HG02763 (cell line): ENCODE data around the gene ADGRA1.
"Not testable (repeated sequence)": the region's sequence is repeated elsewhere in the genome, so short reads cannot be mapped to it uniquely, and the experiment has no call there.

Experiments
- ATAC-seq: cut with Tn5 transposase; IDR thresholded peaks from one replicate; pipeline ENCODE4 v1.9.1; 2021; ENCODE audit warnings: mild to moderate bottlenecking, moderate library complexity; ENCODE audit not compliant: unreplicated experiment

ADGRA1 gene

DNA sequence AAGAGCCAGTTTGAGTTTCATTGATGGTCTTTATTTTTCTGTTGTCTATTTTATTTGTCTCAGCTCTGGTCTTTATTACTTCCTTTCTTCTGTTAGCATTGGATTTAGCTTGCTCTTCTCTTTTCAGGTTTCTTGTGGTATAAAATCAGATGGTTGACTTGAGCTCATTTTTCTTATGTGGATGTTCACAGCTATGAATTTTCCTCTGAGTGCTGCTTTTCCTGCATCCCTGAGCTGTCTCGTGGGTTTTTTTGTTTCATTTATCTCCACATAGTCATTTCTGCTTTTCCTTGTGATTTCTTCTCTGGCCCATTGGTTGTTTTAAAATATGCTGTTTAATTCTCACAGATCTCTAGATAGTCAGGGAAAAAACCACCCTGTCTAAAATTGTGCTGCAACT, 19.7 kb downstream of the ADGRA1 start:
- ATAC-seq, result no peak

DNA sequence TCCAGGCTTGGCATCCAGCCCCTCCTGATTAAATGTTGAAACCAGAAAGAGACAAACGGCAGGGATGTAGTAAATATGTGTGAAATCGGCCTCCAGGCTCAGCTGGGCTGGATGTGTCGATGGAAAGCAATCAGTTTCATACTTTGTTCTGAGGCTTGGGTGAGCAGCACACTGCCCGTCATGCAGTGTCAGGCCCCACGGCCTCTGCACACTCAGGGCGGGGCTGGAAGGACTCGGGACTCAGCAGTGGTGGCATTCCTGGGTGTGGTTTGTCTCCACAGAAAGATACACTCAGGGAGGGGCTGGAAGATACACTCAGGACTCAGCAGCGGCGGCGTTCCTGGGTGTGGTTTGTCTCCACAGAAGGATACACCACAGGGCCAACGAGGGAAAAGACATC, 22.0 kb downstream of the ADGRA1 start:
- ATAC-seq, result no peak

DNA sequence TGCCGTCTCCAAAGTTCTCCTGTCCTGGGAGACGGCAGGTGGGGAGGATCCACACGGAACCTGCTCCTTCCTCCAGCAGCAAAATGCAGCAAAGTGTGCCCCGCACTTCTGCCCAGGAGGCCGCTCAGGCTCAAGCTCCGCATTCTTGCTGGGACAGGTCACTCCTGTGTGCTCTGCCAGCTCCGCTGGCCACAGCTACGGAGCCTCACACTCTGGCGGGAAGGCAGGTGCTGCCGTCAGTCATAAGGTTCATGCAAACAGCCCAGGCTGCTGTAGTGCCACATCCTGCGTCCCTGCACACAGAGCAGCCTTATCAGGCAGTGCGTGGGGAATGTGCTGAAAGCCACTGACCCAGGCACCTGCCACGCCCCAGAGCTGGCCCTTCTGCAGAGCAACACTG, 22.4 kb downstream of the ADGRA1 start:
- ATAC-seq, result no peak

DNA sequence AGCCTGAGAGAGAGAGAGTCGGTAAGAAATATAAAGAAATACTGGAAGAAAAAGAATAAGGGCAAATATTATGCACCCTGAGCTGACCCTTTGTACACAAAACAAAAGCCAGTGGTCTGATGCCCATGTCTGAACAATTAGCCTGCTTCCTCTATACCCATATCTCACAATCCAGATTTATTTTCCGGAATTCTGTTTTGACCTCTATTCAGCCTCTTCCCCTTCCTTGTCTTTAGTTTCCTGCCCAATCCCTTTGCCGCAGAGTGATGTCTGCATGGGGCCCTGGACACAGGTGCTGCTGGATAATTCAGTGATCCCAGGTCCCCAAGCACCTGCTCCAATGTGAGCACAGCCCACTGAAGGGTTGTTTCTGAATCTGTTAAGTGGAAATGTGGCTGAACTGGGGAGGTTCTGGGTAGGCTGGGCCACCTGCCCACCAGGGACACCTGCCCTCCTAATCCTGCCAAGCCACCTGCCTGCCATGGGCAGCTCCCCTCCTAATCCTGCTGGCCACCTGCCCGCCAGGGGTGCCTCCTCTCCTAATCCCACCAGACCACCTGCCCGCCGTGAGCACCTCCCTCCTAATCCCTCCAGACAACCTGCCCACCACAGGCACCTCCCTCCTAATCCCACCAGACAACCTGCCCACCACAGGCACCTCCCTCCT, 23.0 kb downstream of the ADGRA1 start:
- no peak for ATAC-seq

DNA sequence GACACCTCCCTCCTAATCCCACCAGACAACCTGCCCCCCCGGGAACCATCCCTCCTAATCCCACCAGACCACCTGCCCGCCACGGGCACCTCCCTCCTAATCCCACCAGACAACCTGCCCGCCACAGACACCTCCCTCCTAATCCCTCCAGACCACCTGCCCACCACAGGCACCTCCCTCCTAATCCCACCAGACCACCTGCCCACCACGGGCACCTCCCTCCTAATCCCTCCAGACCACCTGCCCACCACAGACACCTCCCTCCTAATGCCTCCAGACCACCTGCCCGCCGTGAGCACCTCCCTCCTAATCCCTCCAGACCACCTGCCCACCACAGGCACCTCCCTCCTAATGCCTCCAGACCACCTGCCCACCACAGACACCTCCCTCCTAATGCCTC, 23.9 kb downstream of the ADGRA1 start:
- ATAC-seq, result not testable (repeated sequence)

DNA sequence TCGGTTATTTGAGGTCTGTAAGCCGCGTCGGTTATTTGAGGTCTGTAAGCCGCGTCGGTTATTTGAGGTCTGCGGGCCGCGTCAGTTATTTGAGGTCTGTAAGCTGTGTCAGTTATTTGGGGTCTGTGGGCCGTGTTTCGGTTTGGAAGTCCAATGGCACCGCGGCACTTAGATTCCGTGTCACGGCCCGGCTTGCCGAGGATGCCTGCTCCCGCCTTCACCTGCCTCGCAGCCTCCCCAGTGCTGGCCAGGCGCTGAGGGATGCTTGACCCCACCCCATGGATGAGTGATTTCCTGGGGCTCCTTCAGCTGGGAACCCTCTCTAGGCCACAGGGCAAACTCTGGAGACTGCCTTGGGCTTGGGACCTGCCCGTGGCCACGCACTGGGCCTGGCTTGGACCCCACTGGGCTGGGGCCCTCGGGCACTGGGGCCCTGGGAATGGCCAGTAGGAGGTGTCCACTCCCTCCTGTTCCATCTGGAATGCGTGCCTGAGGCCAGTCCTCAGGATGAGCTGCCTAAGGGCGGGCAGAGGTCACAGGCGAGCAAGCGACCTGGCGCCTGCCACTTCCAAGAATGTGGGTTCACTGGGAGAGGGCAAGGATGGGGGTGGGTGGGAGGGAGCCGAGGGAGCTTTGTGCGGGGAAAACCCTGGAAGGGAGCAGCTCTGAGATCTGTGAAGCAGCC, 25.6 kb downstream of the ADGRA1 start:
- ATAC-seq, result no peak

DNA sequence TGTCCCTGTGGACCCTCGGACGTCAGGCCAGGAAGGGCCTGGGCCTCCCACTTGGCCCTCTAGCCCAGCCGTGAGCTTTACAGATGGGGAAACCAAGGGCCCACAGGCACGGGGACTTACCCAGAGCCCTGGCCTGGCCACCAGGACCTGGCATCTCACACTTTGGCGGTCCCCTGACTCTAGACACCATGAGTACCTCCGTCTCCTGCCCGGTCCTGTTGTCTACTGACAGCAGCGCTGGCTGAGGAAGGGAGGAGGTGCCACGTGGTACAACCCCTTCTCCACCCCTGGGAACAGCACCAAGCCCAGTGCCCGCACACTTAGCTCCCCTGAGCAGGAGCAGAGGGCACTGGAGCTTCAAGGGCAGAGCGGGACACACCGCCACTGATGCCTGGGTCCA, 26.1 kb downstream of the ADGRA1 start:
- no peak for ATAC-seq

DNA sequence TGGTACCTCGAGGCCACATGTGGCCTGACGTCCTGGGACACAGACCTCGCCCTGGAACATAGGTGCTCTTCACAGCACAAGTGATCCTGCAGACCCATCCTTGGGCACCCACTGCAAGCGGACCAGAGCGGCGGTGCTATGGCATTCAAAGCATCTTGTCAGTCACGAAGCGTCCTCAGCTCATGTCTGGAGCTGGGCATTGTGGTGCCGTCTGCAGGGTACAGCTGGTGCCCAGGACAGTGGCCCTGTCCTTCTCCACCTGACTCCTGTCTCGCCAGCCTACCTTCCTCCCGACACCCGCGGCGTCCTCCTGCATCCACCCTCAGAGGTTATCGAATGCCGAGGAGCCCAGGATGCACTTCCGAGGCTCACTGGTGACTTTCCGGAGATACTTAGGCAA, 26.5 kb downstream of the ADGRA1 start:
- no peak for ATAC-seq

DNA sequence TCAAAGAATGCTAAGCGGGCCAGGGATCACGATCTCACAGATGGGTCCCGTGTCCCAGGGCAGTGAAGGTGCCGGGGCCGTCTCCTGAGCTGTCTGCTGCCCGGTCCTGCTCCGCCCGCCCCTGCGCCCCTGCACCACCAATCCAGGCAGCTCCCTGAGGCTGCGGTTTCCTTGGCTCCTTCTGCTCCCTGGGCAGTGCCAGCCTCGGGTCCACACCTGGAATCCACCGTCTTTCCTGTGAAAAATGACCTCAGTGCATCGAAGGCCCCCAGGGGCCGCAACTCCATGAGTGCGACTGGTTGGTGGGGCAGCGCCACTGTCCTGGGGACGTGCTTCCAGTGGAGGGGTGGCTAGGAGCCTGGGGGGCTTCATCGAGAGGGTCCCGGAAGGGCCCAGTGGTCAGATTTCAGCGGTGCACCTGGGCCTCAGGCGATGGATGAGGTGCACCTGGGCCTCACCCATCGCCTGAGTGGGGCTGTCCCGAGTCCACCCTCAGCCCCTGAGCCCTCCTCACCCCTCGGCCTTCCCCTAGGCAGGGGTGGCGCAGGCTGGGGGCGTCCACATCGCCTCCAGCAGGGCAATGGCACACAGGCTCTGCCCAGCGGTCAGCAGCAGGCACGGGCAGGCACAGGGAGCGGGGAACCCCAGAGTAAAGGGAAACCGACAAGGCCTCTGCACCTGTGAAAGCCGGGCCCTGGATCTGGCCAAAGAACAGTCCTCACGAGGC, 27.2 kb downstream of the ADGRA1 start:
- no peak for ATAC-seq

DNA sequence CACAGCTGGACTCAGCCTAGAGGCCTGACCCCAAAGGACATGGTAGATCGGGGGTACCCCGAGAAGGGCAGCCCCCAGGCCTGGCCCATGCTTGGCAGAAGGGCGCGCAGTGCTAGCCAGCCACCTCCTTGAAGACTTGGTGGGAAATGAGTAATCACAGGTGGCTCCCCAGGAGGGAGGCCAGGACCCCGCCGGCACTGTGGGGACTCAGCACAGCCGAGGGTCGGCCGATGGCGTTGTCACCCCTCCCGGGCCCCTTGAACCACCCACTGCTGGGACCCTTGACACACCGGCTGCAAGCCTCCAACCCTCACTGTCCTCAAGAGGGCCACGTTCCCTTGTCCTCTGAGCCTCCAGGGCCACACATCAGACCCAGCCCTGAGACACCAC, 27.7 kb downstream of the ADGRA1 start:
- no peak for ATAC-seq

DNA sequence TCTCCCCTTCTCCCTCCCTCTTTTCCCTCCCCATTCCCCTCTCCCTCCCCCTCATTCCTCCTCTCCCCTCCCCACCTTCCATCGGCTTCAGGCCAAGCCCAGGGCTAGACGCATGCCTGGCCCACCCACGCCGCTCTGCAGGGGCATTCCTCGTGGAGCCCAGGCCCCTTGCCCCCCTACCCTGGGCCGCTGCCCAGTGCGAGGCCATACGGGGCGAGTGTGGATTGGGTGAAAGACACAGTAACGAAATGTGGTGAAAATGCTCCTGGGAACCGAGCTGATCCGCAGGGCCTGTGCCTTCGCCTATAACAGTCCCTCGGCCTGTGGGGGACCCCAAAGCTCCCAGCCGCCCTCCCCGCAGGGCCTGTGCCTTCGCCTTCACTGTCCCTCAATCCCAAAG, 28.3 kb downstream of the ADGRA1 start:
- no peak for ATAC-seq

DNA sequence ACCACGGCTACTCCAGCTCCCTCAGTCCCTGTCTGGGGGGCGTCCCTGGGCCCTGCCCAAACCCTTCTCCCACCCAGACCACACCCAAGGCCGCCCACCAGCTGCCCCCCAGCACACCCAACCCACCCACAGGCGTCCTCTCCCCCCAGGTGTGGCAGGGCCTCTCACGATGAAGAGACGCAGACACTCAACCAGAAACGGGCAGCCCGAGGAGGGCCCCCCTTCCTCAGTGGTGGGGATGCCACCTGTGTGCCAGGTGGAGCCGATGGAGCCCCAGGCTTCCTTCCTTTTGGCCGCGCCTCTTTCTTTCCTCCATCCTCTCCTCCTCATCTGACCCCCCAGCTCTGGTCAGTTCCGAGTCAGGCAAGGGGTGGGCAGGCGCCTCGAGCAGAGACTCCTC, 28.7 kb downstream of the ADGRA1 start:
- no peak for ATAC-seq

DNA sequence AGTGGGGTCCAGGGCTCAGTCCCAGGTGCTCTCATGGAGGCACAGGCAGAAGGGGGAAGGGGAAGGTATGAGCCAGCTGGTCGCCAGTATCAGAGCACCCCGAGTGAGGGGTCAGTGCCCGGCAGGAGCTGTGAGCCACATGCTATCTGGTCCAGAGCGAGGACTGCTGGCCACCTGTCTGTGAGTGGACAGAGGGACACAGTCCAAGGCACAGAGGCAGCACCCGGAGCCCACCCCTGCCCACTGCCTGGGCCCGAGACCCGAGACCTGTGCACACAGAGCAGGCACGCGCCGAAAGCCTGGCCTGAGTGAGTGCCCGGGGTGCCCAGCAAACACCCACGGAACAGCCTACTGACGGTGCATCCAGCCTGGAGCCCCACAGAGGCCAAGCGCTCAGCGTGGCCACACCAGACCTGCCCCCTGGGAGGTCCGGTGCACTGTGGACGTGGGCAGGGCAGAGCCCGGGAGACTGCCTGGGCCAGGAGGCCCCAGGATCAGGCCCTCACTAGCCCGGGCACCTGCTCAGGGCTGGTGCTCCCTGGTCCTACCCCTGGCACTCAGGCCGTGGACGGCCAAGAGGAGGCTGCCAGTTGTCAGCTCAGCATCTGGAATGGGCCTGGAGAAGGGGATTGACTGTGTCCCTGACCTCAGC, 29.4 kb downstream of the ADGRA1 start:
- ATAC-seq, result no peak

DNA sequence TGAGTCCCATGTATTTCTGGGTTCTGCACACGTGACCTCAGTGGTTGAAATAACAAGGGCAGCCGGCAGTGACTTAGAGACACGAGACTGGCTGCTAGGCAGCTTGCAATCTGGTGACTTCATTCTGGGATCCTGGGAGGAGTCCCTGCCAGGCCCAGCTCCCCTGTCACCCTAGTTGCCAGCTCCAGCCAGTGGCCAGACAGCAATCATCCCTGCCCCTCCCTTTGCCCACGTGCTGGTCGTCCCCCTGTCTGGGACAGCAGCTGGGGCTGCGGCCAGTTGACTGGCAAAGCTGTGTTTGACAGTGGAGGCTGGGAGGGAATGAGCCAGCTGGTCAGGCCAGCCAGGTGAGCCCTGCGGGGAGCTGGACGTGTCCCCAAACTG, 30.0 kb downstream of the ADGRA1 start:
- no peak for ATAC-seq

DNA sequence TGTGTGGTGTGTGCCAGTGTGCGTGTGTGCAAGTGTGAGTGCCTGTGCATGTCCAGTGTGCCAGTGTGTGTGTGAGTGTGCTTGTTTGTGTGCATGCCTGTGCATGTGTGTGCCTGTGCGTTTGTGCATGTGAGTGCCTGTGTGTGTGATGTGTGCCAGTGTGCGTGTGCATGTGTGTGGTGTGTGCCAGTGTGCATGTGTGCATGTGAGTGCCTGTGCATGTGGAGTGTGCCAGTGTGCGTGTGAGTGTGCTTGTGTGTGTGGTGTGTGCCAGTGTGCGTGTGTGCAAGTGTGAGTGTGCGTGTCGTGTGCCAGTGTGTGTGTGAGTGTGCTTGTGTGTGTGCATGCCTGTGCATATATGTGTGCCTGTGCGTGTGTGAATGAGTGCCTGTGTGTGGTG, 33.8 kb downstream of the ADGRA1 start:
- ATAC-seq, result no peak

DNA sequence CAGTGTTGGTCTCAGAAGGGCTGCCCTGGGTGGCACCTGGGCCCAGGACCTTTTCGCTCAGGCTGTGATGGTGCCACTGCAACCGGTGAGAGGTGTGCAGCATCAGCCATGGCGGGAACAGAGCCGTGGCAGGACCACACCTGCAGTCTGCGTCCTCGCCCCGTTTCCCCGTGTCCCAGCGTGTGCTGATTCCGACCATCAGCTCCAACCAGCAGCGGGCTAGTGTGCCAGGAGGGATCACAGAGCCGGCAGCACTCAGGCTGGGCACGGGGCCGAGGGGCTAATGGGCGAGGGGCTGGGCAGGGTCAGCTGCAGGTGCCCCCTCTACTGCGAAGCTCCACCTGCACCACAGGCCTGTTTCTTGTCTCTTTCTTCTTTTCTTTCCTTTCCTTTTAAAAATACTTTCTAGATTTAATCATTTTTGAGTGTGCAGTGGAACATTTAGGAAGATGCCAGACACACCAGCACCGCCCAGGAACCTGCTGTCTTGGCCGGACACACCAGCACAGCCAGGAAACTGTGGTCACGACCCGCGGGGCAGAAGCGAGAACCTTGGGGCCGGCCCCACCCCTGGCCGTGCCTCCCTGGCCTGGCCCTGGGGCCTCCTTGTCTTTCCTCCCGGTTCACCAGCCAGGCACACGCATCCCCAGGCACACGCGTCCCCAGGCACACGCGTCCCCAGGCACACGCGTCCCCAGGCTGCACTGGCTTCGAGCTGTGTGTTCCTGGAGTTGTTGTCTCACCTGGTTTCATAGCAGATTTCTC, 34.6 kb downstream of the ADGRA1 start:
- ATAC-seq, result no peak

DNA sequence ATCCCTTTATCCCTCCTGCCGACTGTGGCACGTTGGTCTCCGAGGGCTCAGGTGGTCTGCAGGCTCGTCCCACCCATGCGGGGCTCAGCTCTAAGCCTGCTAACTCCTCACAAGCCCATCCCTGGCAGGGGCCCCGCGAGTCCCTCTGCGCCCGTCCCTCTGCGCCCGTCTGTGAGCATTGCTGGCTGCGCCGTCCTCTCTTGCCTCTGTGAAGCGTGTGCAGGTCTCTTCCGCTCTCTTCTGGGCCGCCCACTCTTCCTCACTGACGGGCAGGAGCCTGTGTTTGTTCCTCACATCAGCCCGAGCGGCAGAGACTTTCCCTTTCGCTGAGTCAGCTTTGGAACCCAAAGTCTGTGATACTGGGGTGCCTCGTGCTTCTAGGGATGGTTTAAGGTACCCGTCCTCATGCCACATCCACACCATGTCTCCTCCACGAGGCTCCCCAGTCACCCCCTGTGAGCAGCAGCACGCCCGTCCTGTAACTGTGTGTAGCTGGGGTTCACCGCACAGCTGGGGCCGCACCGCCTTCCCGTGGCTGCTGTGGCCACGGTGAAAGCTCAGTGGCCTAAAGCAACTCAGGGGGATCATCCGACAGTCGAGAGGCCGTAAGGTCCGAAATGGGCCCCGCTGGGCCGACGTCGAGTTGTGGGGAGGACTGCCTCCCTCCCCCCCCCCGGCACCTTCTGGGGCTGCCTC, 35.5 kb downstream of the ADGRA1 start:
- no peak for ATAC-seq

DNA sequence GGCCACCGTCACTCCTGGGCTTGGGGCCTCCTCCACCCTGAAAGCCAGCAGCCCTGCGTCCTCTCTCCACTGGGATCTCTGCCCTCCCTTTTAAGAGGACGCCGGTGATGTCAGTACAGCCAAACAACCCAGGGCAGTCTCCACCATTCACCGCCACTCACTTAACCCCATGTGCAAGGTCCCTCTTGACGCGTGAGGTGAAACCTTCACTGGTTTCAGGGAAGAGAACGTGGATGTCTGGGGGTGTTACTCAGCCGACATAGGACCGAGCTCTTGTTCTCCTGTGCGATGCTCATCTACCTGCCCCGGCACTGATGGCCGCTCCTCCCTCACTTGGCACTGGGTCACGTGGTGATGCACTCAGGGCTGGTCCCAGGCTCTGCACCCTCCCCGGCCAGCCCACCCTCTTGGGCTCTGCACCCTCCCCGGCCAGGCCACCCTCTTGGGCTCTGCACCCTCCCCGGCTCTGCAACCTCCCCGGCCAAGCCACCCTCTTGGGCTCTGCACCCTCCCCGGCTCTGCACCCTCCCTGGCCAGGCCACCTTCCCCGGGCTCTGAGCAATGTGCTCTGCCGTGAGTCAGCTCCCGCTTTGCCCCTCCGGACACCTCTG, 36.1 kb downstream of the ADGRA1 start:
- ATAC-seq, result no peak

DNA sequence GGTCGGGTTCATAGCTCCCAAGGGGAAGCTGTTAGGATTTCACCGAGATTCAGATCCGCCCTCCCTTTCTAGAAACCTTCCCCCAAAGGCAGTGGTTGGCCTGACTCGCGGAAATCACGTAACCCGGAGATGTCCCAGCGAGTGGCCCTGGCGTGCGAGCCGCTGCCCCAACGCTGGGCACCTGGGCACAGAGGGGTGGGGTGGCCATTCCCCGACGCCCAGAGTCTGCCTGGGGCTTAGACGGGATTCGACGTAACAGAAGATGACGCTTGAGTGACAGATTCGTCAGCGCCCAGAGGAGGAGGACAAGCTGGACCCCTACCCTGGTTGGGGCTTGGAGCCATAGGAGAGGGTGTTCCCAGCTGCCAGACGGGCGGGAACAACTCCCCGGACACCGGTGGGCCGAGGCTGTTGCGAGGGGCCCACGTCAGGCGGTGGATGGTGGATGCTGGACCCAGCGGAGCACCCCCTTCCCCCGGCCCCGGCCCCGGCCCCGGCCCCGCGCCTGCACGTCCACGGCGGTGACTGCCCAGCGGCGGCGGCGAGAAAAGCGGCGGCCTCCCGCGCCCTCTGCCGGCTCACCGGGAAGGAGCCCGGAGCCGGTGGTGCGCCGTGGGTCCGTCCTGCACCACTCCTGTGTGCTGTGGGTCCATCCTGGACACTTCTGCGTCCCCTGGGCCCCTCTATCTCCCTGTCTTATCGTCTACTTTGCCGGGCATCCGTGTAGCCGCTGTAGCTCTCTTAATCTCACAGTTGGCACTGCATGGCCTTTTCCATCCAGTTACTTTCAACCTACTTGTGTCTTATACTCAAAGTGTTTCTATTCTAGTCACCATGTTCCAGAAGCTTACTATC, 36.9 kb downstream of the ADGRA1 start:
- no peak for ATAC-seq
